H1 (cell line): ENCODE results near the gene STX18. TPM values are rescaled to one million over a fixed set of nuclear protein-coding genes. Genes with fewer than 3 reads are reported as not detected.
A peak's percentile ranks its signal among the peaks of the same experiment; 100 is the strongest.

ENCODE experiments used
- CTCF ChIA-PET: fragments of 300-600 bp; sonication (Branson Sonifier 250); formaldehyde crosslinking; loops from one replicate; lab custom pipeline; 2021; ENCODE audit not compliant: partially characterized antibody; lab: Charles Lee
- POLR2A ChIA-PET: fragments of 300-600 bp; sonication (Branson Sonifier 250); formaldehyde crosslinking; loops from one replicate; lab custom pipeline; 2021; ENCODE audit warnings: inconsistent platforms; ENCODE audit not compliant: partially characterized antibody; lab: Charles Lee
- DNase-seq, 2 experiments: peaks; one replicate each; pipeline versions ENCODE4 v3.0.0 to v3.0.0-alpha.2; 2010 to 2022; ENCODE audit warnings: low spot score in 2 of 2, low read depth in 1 of 2, mixed read lengths in 1 of 2
- FAIRE-seq: peaks from 2 replicates; lab custom pipeline; 2011; peaks lifted over from hg19 to GRCh38; lab: Jason Lieb, UNC
- H2AFZ ChIP-seq: 2 replicates; pipeline ENCODE4 v1.8.1; 2012; ENCODE audit warnings: low read length, inconsistent platforms
- H2AK5ac ChIP-seq: 2 replicates; pipeline ENCODE4 v1.6.1; 2013; ENCODE audit warnings: low read depth, low read length
- H2BK120ac ChIP-seq: replicated peaks from 2 replicates; pipeline ENCODE3; 2013; ENCODE audit warnings: low read depth, low read length, inconsistent platforms
- H2BK12ac ChIP-seq: 2 replicates; pipeline ENCODE4 v1.6.1; 2013; ENCODE audit warnings: low read depth, low read length
- H2BK15ac ChIP-seq: 2 replicates; pipeline ENCODE4 v1.6.1; 2013; ENCODE audit warnings: low read length
- H2BK20ac ChIP-seq: 2 replicates; pipeline ENCODE4 v1.6.1; 2013; ENCODE audit warnings: low read length
- H2BK5ac ChIP-seq: 2 replicates; pipeline ENCODE4 v1.6.1; 2013; ENCODE audit warnings: low read depth, low read length
- H3K14ac ChIP-seq: 2 replicates; pipeline ENCODE4 v1.6.1; 2013; ENCODE audit warnings: inconsistent platforms; ENCODE audit not compliant: insufficient read length
- H3K18ac ChIP-seq: 2 replicates; pipeline ENCODE4 v1.6.1; 2013; ENCODE audit warnings: low read length; ENCODE audit errors: extremely low read depth
- H3K23ac ChIP-seq: 2 replicates; pipeline ENCODE4 v1.6.1; 2013; ENCODE audit warnings: inconsistent platforms; ENCODE audit not compliant: insufficient read length
- H3K23me2 ChIP-seq: 2 replicates; pipeline ENCODE4 v1.6.1; 2013; ENCODE audit warnings: low read depth, low read length
- H3K27ac ChIP-seq: 2 replicates; pipeline ENCODE4 v1.6.1; 2011; ENCODE audit warnings: low read depth, low read length, inconsistent platforms
- H3K27me3 ChIP-seq, 4 experiments: replicated peaks in 1 of 4; 1 replicate in 1 of 4; 2 replicates in 3 of 4; pipeline versions ENCODE4 v1.6.1 to v1.8.1; 2011 to 2013; ENCODE audit warnings: low read length in 3 of 4, mild to moderate bottlenecking in 3 of 4, inconsistent platforms in 2 of 4, mixed read lengths in 2 of 4, moderate library complexity in 1 of 4; ENCODE audit not compliant: control insufficient read depth in 3 of 4, insufficient read depth in 3 of 4; ENCODE audit errors: extremely low read depth in 1 of 4
- H3K36me3 ChIP-seq, 4 experiments: 2 replicates each; pipeline versions ENCODE4 v1.6.1 to v1.8.1; 2011 to 2013; ENCODE audit warnings: mild to moderate bottlenecking in 4 of 4, low read length in 3 of 4, moderate library complexity in 2 of 4, control low read depth in 1 of 4, inconsistent platforms in 1 of 4; ENCODE audit not compliant: insufficient read depth in 4 of 4, control insufficient read depth in 2 of 4
- H3K4ac ChIP-seq: replicated peaks from 2 replicates; pipeline ENCODE3; 2013; ENCODE audit warnings: low read length, low read depth, mixed read lengths, inconsistent platforms; ENCODE audit not compliant: insufficient read length
- H3K4me1 ChIP-seq, 4 experiments: replicated peaks in 1 of 4; 1 replicate in 1 of 4; 2 replicates in 3 of 4; pipeline versions ENCODE4 v1.6.1 to v1.8.1; 2011 to 2013; ENCODE audit warnings: low read length in 3 of 4, inconsistent platforms in 2 of 4, mixed read lengths in 1 of 4; ENCODE audit not compliant: insufficient read depth in 4 of 4, control insufficient read depth in 3 of 4
- H3K4me2 ChIP-seq, 2 experiments: 2 replicates each; pipeline versions ENCODE4 v1.6.1 to v1.8.1; 2011 to 2013; ENCODE audit warnings: low read depth in 2 of 2, low read length in 2 of 2, control low read depth in 1 of 2, inconsistent platforms in 1 of 2, mild to moderate bottlenecking in 1 of 2; ENCODE audit not compliant: insufficient read depth in 1 of 2
- H3K4me3 ChIP-seq, 4 experiments: fragments of 200-600, 300-600 bp in 1 of 4; sonication (generic), shearing (Covaris generic), sonication (Bioruptor Twin) in 1 of 4; 2 replicates each; pipeline versions ENCODE4 v1.5.1 to v1.8.1; 2011 to 2016; ENCODE audit warnings: low read length in 4 of 4, low read depth in 3 of 4, control low read depth in 2 of 4, inconsistent platforms in 2 of 4, mild to moderate bottlenecking in 2 of 4, mixed read lengths in 1 of 4, moderate library complexity in 1 of 4; ENCODE audit not compliant: insufficient read depth in 2 of 4; ENCODE audit errors: extremely low read depth in 1 of 4
- H3K56ac ChIP-seq: replicated peaks from 2 replicates; pipeline ENCODE3; 2013; ENCODE audit warnings: low read depth, mild to moderate bottlenecking, mixed read lengths, low read length, inconsistent platforms; ENCODE audit not compliant: insufficient read length
- H3K79me1 ChIP-seq: 2 replicates; pipeline ENCODE4 v1.6.1; 2013; ENCODE audit warnings: low read depth, low read length, control low read depth
- H3K79me2 ChIP-seq, 2 experiments: 2 replicates each; pipeline versions ENCODE4 v1.6.1 to v1.8.1; 2012 to 2013; ENCODE audit warnings: low read length in 2 of 2, mild to moderate bottlenecking in 2 of 2, inconsistent platforms in 1 of 2; ENCODE audit not compliant: insufficient read depth in 2 of 2, control insufficient read depth in 1 of 2
- H3K9ac ChIP-seq, 4 experiments: replicated peaks in 1 of 4; 1 replicate in 1 of 4; 2 replicates in 3 of 4; pipeline versions ENCODE4 v1.6.1 to v1.8.1; 2011 to 2013; ENCODE audit warnings: low read depth in 3 of 4, low read length in 3 of 4, control low read depth in 2 of 4, mild to moderate bottlenecking in 2 of 4, moderate library complexity in 2 of 4, inconsistent platforms in 1 of 4; ENCODE audit errors: extremely low read depth in 1 of 4
- H3K9me3 ChIP-seq, 2 experiments: 2 replicates each; pipeline versions ENCODE4 v1.6.1 to v1.8.1; 2012 to 2013; ENCODE audit warnings: mild to moderate bottlenecking in 2 of 2, moderate library complexity in 2 of 2, control low read depth in 1 of 2, inconsistent platforms in 1 of 2, low read depth in 1 of 2, low read length in 1 of 2, mixed read lengths in 1 of 2; ENCODE audit not compliant: insufficient read depth in 2 of 2
- H4K20me1 ChIP-seq, 2 experiments: replicated peaks in 1 of 2; 2 replicates each; pipeline versions ENCODE3 to v1.8.1; 2011 to 2013; ENCODE audit warnings: inconsistent platforms in 2 of 2, low read length in 2 of 2, mild to moderate bottlenecking in 1 of 2; ENCODE audit not compliant: insufficient read depth in 2 of 2, control insufficient read depth in 1 of 2
- H4K5ac ChIP-seq: 2 replicates; pipeline ENCODE4 v1.6.1; 2013; ENCODE audit warnings: low read length, low read depth, mixed read lengths, inconsistent platforms; ENCODE audit not compliant: insufficient read length
- H4K8ac ChIP-seq: 2 replicates; pipeline ENCODE4 v1.8.0; 2013; ENCODE audit warnings: mild to moderate bottlenecking, moderate library complexity, low read length, inconsistent platforms; ENCODE audit not compliant: insufficient read depth; ENCODE audit errors: extremely low read depth
- H4K91ac ChIP-seq: replicated peaks from 2 replicates; pipeline ENCODE3; 2013; ENCODE audit warnings: low read length, mixed read lengths, inconsistent platforms; ENCODE audit not compliant: insufficient read length
- ASH2L ChIP-seq: fragments of 200-600, 300-600 bp; sonication (generic); IDR thresholded peaks from one replicate; pipeline ENCODE4 v1.7.1; 2017; ENCODE audit warnings: low read length
- BRCA1 ChIP-seq: IDR thresholded peaks from 2 replicates; pipeline ENCODE4 v1.6.1; 2012; ENCODE audit warnings: low read depth, low read length, improper control_type of control experiment
- CBX5 ChIP-seq: fragments of 300-800, 300-1000 bp; sonication (generic); IDR thresholded peaks from 2 replicates; pipeline ENCODE4 v1.7.1; 2016; ENCODE audit warnings: antibody characterized with exemption, low read length, low read depth
- CHD2 ChIP-seq: IDR thresholded peaks from 2 replicates; pipeline ENCODE4 v1.6.1; 2012; ENCODE audit warnings: low read length, improper control_type of control experiment
- FOSL1 ChIP-seq: IDR thresholded peaks from 2 replicates; pipeline ENCODE4 v1.6.1; 2011; ENCODE audit warnings: mild to moderate bottlenecking, low read depth, low read length, moderate library complexity; ENCODE audit not compliant: insufficient read depth
- TAF7 ChIP-seq: optimal IDR thresholded peaks from 2 replicates; pipeline ENCODE3; 2011; ENCODE audit warnings: low read depth, mild to moderate bottlenecking, inconsistent platforms, low read length, moderate library complexity, borderline replicate concordance
- TEAD4 ChIP-seq: IDR thresholded peaks from 2 replicates; pipeline ENCODE4 v1.6.1; 2012; ENCODE audit warnings: low read depth, low read length, inconsistent platforms, mixed read lengths
- WGBS, 2 experiments: shearing (Covaris generic) in 1 of 2; methylation state at CpG; one replicate each; pipeline versions ENCODE4 v1.1.6 to v1.1.7; 2013 to 2015; ENCODE audit warnings: low lambda C conversion rate in 2 of 2, mixed read lengths in 2 of 2, inconsistent platforms in 1 of 2, low coverage in 1 of 2, missing lambda C conversion rate in 1 of 2; ENCODE audit not compliant: insufficient replicate concordance in 2 of 2, insufficient coverage in 1 of 2, insufficient read length in 1 of 2; ENCODE audit errors: extremely low coverage in 1 of 2, missing lambda C conversion rate in 1 of 2; 5-methylcytosine and 5-hydroxymethylcytosine counted together
- polyA plus RNA-seq, 7 experiments: library from polyadenylated mRNA; depleted of rRNA in 3 of 7; stranded (reverse) in 5 of 7; unstranded in 2 of 7; fragments of >200 nt in 5 of 7; fragments of 200-250 nt in 2 of 7; gene quantifications; 1 replicate in 5 of 7; 2 replicates in 1 of 7; 4 replicates in 1 of 7; pipeline versions ENCODE4 v1.2.1 to v1.2.3, GENCODE V29; 2011 to 2013; ENCODE audit warnings: missing spikeins in 2 of 7, mixed read lengths in 2 of 7
- total RNA-seq: library from RNA; stranded (reverse); fragmentation: NEBNext Ultra II Directional; extraction: Animal tissue kit (Norgen Biotek cat#: 25700); gene quantifications from 2 replicates; pipeline ENCODE4 v1.2.1, GENCODE V29; 2021

Gene STX18
- total and polyA plus RNA-seq, 2 of the 8 experiments (the other 6 are each of a cell fraction or from before 2014, with no cell fraction given) = 14.6 to 18.3 TPM

GRCh38 chr4:4396628-4397440, 145.0 kb downstream of the STX18 start:
- Histone ChIP-seq H3K27ac (no peak overlapping the region), H4K8ac (no peak overlapping the region)
- TF ChIP-seq BRCA1 (no peak), TEAD4 (peak; percentile 12; the same call in 1 of the 2 replicates), FOSL1 (no peak), ASH2L (no peak), TAF7 (no peak), CHD2 (no peak), CBX5 (no peak)

More at GRCh38 chr4:4396628-4397440, 145.0 kb downstream of the STX18 start:
- H2BK15ac ChIP-seq = 0 out of 2 replicates have a peak overlapping the region, but pooled peaks have one; percentile 72
- DNase-seq (peak in 1 of 2 experiments; percentile 17), FAIRE-seq (no peak)
- H2AFZ ChIP-seq = no peak overlapping the region
- no peaks in the 10 kb centered on the region for H3K9me3 ChIP-seq
- H3K79me1 ChIP-seq = peaks cover 2% of the 10 kb centered on the region; the same call in 1 of the 2 replicates
- H2BK120ac ChIP-seq = no peak overlapping the region
- H3K23ac ChIP-seq = no peak overlapping the region
- no peaks in the 10 kb centered on the region for H3K27me3 ChIP-seq
- no peak overlapping the region for H3K56ac ChIP-seq
- 82% methylated on average over 18 of the region's 19 CpGs; no CpG with 5 or more reads in 1 of the 2 experiments for WGBS, 2 experiments
- no peak overlapping the region for H3K4me2 ChIP-seq
- H3K23me2 ChIP-seq = no peaks in the 10 kb centered on the region
- H3K4ac ChIP-seq = no peak overlapping the region
- H3K36me3 ChIP-seq = peaks cover 2 to 8% (median 7%) of the 10 kb centered on the region in 4 experiments; a peak in 6 of 8 replicates
- no peak overlapping the region for H4K5ac ChIP-seq
- no peak overlapping the region for H3K14ac ChIP-seq
- H2BK5ac ChIP-seq = peak overlapping the region; percentile 95
- peaks cover 0 to 8% (median 5%) of the 10 kb centered on the region in 4 experiments; a peak in 4 of 7 replicates for H3K4me1 ChIP-seq
- H3K9ac ChIP-seq = no peak overlapping the region
- peaks cover 0 to 6% of the 10 kb centered on the region in 2 experiments for H4K20me1 ChIP-seq
- peak overlapping the region; percentile 72; the same call in 1 of the 2 replicates for H2BK20ac ChIP-seq
- peak overlapping the region; percentile 86; the same call in 1 of the 2 replicates for H2AK5ac ChIP-seq
- no peak overlapping the region for H3K4me3 ChIP-seq
- ChIA-PET CTCF (interaction anchor here (0.6 to 3.7 kb wide), 10 partner anchors 9 to 1002 kb away, joined by 3 to 17 read pairs (median 4); no protein-coding TSS in a partner anchor), POLR2A (interaction anchor here (1.3 kb wide), 1 partner anchor 17 kb away, joined by 3 read pairs; no protein-coding TSS in a partner anchor)
- H3K79me2 ChIP-seq = no peaks in the 10 kb centered on the region
- H2BK12ac ChIP-seq = peak overlapping the region; percentile 95
- H4K91ac ChIP-seq = peak overlapping the region; percentile 70
- peak overlapping the region; percentile 60; the same call in 1 of the 2 replicates for H3K18ac ChIP-seq
